Activated CD8-positive, alpha-beta memory T cell treated with anti-CD3 and anti-CD28 coated beads, Interleukin-2, amount 50 U/mL, for 4 hours (primary cell): ENCODE data around the gene DOCK4.
"Not testable (repeated sequence)": the region's sequence is repeated elsewhere in the genome, so short reads cannot be mapped to it uniquely, and the experiment has no call there.

Experiments
- DNase-seq: peaks from one replicate; pipeline ENCODE4 v3.0.0-alpha.2; 2020

The DOCK4 gene

DNA sequence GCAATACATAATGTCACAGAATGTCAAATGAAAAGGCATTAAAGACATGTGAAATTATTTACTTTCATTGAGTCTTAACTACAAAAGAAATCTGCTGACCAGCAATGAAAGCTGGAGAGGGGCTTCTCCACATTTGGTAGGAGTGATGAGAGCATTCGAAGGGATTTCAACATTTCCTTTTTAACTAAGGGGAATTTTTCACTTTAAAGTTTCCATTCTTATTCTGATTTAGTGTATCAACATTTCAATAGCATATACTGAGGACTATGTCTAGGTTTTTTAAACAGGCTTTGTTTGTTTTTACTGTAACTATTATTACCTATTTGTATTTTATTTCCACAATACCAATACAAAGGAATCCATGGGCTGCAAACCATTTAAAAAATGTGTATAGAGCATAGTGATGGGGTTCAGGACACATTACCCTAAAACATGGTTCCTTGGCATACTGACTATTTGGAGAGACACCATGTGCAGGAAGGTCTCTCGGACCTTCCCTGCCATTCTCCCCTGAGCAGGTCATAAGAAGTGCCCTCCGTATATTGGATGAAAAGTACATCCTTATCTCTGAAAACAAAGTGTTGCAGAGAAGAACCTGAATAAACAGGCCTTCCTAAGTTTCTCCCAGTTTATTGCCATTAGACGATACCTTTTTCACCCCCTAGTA lies 278.7 kb downstream of the DOCK4 start:
- no peak for DNase-seq

DNA sequence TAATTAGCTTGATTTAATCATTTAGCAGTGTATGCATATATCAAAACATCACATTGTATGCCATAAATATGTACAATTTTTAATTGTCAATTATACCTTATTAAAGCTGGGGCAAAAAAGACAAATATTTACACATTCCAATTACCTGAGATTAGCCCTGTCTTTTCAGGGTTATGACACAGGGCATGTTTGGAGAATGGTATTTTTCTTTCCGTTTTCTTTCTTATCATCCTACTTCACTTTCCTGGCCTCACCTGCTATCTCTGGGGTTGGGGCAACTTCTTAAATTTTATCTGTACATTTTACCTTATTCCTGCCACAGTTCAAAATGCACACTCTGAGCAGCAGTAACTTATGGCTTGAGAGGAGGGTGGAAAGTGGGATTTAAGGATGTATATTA lies 285.9 kb downstream of the DOCK4 start:
- DNase-seq: no peak

DNA sequence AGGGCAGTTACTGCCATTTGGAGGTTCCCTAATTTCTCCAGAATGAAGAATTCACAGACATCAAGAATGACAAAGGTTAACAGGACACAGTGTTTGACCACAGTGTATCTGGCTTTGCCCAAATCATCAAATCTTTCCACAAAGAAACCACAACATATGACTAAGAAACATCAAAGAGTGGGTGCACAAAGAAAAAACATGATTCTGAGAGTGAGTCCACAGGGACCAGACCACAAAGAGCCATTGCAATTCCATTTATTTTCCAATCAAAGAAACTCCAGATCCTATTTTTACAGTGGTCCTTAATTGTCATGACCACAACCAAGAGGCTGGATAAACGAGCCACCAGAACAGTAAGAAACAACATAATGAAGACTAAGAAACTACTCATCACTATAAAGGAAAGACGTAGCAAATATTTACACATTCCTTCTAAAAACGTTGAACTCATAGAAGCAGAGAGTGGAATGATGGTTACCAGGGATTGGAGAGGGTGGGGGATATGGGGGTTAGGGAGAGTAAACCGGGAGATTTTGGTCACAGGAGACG lies 286.5 kb downstream of the DOCK4 start:
- no peak for DNase-seq

DNA sequence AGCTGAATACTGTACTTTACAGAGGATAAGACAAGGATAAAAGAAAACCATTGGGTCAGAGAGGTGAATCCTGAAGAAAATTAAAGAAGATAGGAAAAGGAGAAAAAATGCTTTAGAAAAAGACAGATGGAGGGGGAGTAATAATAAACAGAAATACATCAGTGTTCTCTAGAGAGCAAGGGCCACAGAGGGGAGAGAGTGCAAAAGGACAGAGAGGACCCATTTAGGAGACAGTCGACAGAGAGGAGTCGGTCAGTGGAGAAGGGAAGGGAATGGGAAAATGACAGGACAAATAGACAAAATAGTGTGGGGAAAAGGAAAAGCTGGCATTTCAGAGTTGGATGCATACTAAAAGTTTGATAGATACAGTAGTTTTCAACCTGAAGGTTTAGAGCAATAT lies 287.0 kb downstream of the DOCK4 start:
- no peak for DNase-seq

DNA sequence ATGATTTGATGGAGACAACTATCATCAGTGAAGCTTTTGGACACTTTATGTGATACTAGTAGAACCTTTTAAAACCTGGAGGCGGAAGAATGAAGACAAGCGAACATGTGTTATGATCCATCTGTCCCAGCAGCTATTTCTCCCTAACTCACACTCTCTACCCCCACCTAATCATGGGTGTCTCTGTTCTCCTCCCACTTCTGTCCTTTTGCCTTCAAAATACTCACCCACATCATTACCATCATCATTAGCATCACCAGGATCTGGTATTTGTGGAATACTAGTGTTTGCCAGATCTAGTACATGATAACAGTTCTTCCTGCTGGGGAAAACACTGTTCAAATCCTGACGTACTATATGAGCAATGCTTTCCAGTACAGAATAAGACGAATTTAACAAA lies 287.7 kb downstream of the DOCK4 start:
- no peak for DNase-seq

DNA sequence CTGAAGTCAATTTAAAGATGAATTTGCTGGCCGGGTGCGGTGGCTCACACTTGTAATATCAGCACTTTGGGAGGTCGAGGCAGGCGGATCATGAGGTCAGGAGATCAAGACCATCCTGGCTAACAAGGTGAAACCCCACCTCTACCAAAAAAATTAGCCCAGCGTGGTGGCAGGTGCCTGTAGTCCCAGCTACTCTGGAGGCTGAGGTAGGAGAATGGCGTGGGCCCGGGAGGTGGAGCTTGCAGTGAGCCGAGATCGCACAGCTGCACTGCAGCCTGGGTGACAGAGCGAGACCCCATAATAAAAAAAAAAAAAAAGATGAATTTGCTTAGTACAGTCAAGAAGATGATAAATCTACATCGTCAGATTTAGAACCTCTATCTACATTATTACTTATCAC lies 288.8 kb downstream of the DOCK4 start:
- DNase-seq: not testable (repeated sequence)

DNA sequence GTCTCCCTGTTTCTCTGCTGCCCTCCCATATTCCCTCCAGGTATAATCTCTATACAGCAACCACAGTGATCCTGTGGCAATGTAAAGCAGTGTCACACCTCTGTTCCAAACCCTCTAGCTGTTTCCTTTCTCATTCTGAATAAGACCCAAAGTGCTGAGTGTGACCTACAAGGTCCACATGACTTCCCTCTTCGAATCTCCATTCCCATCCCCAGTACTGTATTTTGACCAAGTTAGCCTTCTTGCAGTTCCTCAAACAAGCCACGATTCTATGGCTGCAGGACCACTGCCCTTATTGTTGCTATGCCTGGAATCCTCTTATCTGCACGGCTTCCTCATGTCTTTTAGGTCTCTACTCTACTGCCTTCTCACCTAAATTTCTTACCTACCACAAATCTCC lies 291.9 kb downstream of the DOCK4 start:
- no peak for DNase-seq

DNA sequence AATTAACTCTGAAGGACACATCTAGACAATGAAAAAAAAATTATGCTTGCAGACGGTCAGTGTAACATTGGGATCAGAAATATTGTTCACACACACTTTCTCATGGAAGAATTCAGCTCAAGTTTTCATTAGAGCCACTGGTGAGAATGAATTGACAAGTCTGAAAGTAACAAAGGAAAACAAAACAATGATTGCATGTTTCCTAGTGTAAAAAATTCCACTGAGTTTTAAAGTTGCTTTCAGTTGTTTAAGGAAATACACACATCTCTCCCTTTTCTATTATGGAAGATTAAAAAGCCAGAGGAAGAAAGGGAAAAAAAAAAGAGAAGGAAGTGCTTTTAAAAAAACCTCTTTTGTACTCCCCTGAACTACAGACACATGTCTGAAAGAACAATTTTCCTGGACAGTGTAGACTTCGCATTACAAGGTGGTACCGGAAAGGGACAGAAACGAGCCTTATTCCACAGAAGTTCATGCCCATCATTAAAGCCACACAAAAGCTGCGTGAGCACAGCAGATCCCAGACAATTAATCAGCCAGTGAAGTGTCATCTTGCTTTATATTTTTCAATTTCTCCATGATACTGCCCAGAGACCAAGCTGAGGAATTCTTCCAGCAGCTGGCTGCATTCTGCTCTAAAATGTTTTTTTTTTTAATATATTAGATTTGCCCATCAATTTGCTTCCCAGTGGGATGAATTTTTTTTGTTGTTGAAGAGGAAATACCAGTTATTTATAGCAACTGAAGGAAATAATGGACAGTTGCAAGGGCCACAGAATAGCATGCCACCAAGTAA lies 294.8 kb downstream of the DOCK4 start:
- no peak for DNase-seq

DNA sequence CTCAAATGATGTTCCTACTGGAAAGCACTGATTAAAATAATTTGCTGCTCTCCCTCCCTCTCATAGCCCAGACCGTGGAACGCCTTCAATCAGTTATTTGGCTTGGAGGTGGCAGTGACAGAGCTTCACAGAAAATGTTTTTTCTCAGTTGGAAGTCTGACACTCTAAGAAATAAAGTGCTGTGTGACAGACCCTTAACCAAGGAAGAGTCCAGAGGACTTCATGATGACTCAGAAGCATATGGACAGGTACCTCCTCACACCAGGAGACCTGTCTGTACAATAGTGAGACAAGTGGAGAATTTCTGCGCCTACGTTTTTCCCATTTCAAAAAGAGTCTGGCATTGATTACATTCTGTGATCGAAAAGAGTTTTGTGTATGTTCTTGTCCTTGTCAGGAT lies 295.5 kb downstream of the DOCK4 start:
- DNase-seq: no peak

DNA sequence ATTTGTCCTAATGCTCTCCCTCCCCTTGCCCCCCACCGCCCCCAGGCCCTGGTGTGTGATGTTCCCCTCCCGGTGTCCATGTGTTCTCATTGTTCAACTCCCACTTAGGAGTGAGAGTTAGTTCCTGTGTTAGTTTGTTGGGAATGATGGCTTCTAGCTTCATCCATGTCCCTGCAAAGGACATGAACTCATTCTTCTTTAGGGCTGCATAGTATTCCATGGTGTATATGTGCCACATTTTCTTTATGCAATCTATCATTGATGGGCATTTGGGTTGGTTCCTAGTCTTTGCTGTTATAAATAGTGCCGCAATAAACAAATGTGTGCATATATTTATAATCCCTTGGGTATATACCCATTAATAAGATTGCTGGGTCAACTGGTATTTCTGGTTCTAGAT lies 297.5 kb downstream of the DOCK4 start:
- DNase-seq: not testable (repeated sequence)

DNA sequence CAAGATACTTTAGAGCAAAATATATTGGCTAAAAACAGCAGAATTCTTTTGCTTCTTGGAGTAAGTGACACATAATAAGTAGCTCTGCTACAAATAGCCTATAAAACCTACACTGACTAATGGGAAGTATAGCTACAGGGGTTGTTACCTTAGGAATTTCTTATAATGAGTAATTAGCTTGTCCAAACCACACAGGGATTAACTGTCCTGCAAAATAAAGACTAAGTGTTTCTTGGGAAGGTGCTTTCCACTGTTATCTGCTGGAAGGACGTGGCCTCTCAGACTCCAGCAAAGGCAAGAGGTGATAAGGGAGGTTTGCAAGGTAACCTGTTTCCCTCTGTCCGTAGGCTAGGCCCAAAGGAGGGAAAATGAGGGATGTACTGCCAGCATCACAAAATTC lies 302.4 kb downstream of the DOCK4 start:
- DNase-seq: no peak

DNA sequence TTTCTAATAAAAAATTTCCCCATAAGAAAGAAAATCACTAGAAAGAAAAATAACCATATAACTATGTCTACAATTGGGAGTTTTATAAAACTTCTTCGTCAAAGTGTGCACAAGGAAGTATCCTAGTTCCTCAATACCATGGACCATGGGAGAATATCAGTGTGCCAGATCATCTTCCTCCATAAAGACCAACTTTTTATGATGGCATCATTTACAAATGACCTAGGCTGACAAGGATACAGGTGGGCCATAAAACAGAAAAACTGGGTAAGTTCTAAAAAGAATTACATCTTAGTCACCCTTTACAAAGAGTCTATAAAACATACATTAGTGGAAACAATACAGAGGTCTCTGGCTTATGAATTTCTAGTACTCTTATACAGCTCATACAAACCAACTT lies 303.2 kb downstream of the DOCK4 start:
- no peak for DNase-seq

DNA sequence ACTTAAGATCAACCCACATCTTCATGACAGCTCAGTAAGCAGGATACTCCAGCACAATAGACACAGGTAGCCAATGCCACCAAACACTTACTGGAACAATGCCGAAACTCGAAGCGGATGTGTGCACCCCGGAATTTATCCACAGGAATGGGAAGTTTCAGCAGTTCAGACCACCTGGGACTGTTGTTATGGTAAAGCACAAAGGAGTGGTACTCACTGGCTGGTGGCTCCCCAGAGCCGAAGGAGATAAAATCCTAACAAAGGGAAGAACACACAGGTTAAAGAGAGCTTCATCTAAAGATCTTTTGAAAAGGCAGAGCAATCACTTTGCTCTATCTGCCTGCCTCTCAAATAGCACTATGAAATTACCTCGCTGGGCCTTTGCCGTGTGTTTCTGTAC lies 305.9 kb downstream of the DOCK4 start:
- DNase-seq: no peak

DNA sequence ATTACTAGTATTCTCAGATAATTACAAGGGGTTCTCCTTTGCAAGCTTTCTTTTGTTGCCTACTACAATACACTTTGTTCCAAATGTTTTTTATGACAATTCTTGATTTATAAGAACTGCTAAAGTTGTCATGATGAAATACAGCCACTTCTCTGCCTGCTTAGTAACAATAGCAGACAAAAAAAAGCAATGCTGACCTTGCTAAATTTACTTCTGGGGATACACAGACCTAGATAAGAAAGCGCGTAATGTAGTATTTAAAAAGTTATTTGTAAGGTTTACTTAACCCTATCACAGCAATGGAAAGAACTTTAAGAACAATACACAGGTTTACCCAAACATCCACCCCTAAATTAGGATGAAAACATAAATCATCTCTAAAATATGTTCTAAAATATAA lies 311.1 kb downstream of the DOCK4 start:
- no peak for DNase-seq

DNA sequence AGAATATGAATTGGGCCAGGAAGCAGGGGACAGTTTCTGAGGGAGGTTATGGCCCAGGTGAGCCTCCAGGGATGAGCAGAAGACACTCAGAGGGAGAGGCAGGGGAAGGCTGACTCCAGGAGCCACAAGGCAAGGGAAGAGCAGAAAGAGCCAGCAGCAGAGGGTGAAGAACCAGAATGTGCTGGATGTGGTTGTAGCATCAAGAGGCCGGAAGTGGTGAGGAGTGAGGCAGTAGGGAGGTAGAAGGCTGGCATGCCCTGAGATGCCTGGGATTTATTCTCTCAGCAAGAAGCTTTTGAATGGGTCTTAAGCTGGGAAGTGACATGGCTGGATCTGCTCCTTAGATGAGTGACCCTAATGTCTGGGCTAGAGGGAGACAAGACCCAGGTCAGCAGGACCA lies 311.7 kb downstream of the DOCK4 start:
- no peak for DNase-seq

DNA sequence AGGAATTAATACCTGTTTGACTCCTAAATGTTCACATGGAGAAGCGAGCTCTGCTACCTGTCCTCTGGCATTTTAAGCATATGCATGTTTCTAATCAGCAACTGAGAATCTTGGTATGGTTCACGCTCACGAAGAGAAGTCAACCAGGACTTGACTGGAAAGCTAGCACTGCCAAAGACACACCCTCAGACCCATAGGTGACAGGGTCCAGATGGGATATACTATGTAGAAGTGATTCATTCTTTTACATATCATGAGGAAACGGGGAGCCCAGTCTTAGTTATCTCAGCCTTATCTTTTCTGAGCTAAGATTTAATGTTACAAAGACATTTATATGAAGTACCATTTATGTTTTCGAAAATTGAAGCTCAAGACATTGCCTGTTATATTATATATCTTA lies 313.0 kb downstream of the DOCK4 start:
- no peak for DNase-seq

DNA sequence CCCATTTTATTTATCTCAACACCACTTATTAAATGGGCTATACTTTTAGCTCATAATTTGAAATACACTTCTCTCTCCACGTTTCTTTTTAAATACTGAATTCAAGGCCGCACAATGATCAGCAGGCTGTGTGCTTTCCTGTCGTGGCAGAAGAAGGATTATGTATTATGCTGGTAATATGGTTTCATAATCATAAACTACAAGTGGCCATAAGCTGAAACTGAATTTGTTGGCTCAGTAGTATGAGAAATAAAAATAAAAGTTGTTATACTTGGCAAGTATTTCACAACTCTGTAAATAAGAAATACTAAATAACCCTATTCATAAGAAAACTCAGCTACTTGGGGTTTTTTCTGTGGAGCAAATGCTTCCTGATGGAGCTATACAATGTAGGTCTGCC lies 313.6 kb downstream of the DOCK4 start:
- no peak for DNase-seq

DNA sequence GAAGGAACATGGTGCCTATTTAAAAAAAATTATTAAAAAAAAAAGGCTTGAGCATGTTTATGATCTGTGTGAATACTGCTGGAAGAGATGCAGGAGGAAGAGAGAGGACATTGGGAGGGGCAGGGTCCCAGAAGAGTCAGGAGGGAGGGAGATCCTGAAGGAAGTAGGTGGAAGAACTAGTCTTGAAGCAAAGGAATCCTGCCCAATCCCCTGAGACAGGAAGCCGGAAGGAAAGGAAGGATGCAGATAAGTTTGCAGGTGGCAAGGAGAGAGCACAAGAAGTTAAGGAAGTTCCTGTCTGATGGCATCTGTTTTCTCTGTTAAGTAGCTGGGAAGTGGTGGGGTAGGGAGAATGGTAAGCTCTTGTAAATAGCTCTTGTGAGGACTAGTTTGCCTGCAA lies 318.5 kb downstream of the DOCK4 start:
- DNase-seq: no peak

DNA sequence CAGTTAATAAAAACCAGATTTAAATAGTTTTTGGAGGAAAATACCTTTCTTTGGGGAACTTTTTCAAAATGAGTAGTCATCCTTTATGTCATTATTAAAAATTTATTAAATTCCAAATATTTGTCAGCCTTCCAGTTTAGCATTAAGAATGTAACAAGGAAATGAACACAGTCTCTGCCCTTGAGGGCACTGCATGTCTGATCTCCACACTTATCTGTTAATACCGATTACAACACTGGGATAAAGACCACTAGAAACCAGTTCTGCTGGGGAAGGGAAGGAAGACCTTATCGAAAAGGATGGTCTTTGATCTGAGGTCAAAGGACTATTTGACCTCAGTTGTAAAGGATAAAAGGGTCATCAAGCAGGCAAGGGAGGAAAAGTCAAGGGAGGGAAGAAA lies 320.0 kb downstream of the DOCK4 start:
- DNase-seq: no peak

DNA sequence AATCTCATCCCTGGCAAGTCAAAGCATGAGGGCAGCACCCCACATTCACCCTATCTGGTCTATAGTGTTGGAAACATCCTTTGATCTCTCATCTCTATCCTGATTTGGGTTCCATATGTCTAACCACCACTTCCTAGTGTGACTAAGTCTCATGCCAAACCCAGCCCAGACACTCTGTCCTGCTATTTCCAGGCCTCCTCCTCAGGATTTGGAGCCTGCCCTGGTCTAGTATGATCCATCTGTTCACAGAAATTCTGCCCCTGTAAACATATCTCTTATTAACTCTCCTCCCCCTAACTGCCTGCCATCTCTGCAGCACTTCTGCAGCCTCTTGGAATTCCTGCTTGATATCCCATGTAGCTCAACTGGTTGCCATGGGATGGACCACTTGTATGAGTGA lies 323.0 kb downstream of the DOCK4 start:
- no peak for DNase-seq

DNA sequence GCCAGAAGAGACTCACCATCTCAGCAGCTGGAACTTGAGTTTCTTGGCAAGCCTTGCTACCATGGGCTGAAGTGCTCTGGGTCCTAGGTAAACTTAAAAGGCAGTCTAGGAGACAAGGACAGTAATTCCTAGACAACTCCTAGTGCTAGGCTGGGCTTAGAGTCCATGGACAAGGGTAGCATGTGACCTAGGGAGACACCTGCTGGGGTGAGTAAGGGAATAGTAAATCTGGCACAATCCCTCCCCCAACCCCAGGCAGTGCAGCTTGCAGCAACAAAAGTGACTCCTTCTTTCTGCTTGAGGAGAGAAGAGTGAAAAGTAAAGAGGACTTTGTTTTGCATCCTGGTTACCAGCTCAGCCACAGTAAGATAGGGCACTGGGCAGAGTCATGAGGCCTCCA lies 327.4 kb downstream of the DOCK4 start:
- DNase-seq: no peak

DNA sequence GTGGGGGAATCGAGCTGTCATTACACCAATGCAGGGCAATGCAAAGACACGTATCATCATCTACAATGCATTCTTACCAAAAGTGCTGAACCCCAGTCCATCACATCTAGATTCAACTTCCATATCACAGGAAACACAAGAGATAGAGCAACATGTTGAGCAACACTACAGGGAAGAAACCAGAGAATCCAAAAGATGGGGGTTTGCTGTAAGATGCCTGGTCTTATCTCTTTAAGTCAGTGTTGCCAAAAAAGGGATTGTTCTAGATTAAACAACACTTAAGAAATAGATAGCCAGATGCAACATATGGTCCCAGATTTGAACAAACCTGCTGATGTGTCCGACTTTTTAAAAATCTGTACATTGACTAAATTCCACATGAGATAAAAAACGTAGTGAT lies 328.3 kb downstream of the DOCK4 start:
- DNase-seq: no peak

DNA sequence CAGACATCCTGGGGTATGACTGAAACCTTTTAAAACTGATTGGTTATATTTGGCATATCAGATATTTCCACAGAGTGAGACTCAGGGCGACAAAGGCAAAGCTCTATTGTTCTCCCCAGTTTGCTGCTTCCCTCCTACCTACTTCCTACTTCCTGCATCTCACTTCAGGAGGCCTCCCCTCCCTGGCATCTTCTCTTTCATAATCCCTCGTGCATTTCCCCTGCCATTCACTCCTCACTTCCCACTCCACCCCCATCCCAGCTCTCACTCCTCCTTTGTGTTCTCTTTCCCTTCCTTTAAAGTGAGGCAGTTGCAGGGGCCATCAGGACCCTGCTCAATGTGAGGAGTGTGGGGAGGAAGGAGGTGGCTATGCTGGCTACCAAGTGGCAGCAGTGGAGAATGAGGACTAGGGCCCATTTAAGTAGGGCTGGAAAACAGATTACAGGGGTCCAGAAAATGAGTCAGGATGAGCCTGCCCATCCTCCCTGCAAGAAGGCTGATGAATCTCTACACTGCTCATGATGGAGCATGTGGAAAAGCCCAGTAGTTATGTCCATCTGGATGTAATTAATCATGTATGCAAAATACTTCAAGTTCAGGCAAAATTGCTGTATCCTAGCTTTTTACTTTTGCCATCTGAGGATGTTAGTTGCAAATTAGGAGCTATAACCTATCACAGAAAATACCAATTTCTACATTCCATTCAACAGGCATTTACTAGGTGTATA lies 332.1 kb downstream of the DOCK4 start:
- DNase-seq: no peak

DNA sequence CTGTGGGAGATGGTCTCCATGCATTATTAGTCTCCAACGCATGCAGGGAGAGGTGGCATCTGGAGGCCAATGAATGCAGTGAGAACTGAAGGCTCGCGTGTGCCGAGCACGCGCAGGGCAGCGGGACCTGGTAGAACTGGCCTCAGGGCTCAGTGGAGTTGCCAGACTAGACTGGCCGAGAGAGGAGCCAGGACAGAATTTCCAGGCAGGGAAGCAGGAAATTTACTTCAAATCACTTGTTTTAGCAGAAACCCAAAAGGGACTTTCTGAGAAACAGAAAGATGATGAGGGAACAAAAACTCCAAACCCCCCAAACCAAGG lies 332.9 kb downstream of the DOCK4 start:
- no peak for DNase-seq
